GM19025 (cell line): ENCODE measurements around the gene ZC3HAV1L.
A peak's percentile ranks its signal among the peaks of the same experiment; 100 is the strongest.
"Not testable (repeated sequence)": the region's sequence is repeated elsewhere in the genome, so short reads cannot be mapped to it uniquely, and the experiment has no call there.

Source experiments
- ATAC-seq: cut with Tn5 transposase; IDR thresholded peaks from one replicate; pipeline ENCODE4 v1.9.1; 2021; ENCODE audit warnings: mild to moderate bottlenecking, low read depth, moderate library complexity; ENCODE audit not compliant: unreplicated experiment

Gene ZC3HAV1L

GRCh38 chr7:139023076-139023475 is 12.8 kb downstream of the ZC3HAV1L start:
- no peak for ATAC-seq

DNA sequence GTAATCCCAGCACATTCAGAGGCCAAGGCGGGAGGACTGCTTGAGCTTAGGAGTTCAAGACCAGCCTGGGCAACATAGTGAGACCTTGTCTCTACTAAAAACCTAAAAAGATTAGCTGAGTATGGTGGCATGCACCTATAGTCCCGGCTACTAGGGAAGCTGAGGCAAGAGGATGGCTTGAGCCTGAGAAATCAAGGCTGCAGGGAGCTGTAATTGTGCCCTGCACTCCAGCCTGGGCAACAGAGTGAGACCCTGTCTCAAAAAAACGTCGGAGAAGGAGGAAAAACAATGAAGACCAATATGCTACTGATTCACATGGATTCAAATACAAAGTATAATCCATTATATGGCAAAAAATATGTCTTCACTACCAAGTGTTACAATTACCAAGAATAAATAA is 13.6 kb downstream of the ZC3HAV1L start:
- no peak for ATAC-seq

DNA sequence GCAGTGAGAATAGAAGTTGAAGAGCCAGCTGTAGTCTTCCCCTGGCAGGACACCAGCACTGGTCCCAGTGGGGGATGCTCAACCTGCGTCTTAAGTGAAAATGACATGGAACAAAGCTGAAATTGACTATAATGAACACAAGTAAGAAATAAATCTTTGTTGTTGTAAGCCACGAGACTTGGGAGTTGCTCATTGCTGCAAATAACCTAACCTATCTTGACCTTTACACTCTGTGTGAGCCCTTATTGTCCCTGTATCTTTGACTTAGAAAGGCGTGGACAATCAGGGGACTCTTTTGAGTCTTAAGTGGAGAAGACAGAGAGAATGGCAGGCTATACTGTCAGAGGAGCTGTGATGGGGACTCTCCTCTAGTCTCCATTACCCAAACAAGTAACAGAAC is 16.9 kb downstream of the ZC3HAV1L start:
- ATAC-seq, result no peak

GRCh38 chr7:139016931-139017511 is 18.8 kb downstream of the ZC3HAV1L start:
- ATAC-seq, result peak; percentile 79

GRCh38 chr7:139011373-139011772 is 24.5 kb downstream of the ZC3HAV1L start:
- no peak for ATAC-seq

GRCh38 chr7:139004321-139005090 is 31.3 kb downstream of the ZC3HAV1L start:
- ATAC-seq, result no peak

GRCh38 chr7:138999414-138999813 is 36.4 kb downstream of the ZC3HAV1L start:
- ATAC-seq, result no peak

- no peak for ATAC-seq
These were observed 43.8 kb downstream of the ZC3HAV1L start for GRCh38 chr7:138992052-138992531.

GRCh38 chr7:138987686-138988085 is 48.2 kb downstream of the ZC3HAV1L start:
- ATAC-seq, result no peak

DNA sequence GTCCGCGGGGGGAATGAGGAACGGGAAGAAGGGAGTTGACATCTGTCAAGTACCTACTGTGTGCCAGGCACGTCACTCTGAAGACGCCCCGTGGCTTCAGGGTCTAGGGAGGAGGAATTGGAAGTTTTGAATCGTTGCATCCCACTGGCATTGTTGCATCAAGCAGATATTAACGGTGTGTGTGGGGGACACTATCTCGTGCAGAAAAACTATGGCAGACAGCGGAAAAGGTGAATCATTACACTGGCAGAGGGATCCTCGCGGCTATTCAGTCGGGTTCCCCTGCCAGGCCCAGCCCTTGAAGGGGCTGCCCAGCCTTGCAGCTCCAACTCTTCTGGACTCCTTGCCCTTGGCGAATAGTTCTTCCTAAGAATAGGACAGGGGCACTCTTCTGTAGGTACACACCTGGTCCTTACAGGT is 53.6 kb downstream of the ZC3HAV1L start:
- ATAC-seq, result no peak

GRCh38 chr7:138981332-138982203 is 54.3 kb downstream of the ZC3HAV1L start, which contains the start of gene KIAA1549:
TSS of gene KIAA1549 (minus strand) at chr7:138981389. CDS start at chr7:138981269, 120 bp downstream.
- ATAC-seq, result peak; percentile 85

DNA sequence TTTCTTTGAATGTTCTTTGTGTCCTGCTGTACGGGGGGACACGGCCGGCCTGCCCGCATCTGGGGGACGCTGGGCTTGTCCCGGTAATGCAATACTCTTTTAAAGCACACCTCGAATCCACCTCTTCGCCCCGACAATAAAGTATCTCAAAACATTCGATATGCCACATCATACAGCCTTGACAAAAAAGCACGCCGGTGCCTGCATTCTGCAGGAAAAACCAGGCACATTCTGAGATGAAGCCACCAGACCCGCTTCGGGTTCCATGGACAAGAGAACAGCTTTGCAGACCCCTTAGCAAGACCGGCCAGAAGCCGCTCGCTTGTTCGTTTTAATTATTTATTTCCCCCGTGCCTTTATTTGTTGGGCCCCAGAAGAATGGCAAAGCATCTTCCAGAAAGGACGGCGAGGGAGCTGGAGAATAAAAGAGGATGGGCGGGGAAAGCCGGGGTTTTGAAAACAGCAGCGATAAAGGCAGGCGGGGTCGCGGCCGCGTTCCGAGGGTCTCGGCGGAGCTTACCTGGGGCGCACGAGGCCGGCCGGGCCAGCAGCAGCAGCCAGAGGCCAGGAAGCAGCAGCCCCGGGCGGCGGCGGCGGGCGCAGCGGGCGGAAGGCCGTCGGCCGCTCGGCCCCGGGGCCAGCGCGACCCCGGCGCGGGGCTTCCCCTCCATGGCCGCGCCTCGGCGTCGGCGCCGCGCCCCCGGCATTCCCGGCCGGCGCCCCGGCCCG is 55.1 kb downstream of the ZC3HAV1L start:
- peak; percentile 36 for ATAC-seq

GRCh38 chr7:138979988-138980562 is 55.8 kb downstream of the ZC3HAV1L start:
- ATAC-seq, result no peak

DNA sequence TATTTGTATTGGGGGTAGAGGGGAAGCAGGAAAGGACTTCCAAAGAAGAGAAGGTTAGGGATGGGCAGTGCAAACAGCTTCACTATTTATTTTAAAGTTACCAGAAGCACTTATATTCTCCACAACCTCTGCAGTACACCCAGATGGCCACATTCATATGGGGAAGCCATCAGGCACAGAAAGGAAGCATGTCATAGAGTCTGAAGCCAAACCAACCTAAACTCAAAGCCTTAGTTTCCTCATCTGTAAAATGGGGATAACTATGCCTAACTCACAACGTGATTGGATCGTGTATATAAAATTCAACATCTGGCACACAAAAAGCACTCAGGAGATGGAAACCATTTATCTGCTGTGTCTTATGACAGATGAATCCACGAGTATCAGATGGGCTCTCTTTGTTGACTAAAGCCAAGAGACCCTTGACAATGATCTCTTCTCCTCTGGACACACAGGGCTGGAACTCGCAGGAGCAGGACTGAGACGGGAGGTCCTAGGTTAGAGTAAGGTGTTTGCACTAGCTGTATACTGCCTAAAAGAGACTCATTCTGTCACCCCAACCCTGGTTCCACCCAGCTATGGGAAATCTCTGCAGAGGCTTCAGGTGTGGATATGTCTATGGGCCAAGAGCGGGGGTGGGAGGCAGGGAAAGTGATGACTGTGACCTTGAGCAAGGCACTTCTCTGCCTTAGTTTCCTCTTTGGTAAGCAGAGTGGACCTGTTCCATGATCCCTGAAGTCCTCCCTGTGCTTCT is 56.4 kb downstream of the ZC3HAV1L start:
- no peak for ATAC-seq

- ATAC-seq, result no peak
These were observed 57.2 kb downstream of the ZC3HAV1L start for GRCh38 chr7:138978541-138979184.

DNA sequence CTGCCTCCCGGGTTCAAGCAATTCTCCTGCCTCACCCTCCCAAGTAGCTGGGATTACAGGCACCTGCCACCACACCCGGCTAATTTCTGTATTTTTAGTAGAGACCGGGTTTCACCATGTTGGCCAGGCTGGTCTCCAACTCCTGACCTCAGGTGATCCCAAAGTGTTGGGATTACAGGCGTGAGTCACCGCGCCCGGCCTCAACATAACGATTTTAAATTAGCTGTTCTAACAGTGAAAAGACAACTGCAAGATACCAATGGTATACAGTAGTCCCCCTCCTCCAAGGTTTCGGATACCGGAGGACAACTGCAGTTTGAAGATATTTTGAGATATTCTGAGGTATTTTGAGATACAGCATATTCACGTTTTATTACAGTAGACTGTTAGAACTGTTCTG is 59.7 kb downstream of the ZC3HAV1L start:
- ATAC-seq, result not testable (repeated sequence)
